ENCODE data around the gene ST3GAL5. TPM values are rescaled to one million over a fixed set of nuclear protein-coding genes. Genes with fewer than 3 reads are reported as not detected.

Gene ST3GAL5
- total and polyA plus RNA-seq, 2 experiments from 2014 or later: 3.2 to 7.9 TPM

- TF ChIP-seq ETS1 (IDR thresholded peaks at IDR 0.05): no peak
- TF ChIP-seq EZH2 (IDR thresholded peaks at IDR 0.05; ENCODE audit: low read depth, unreplicated experiment): no peak
- TF ChIP-seq ZNF331 (CRISPR knock-in tag; IDR thresholded peaks at IDR 0.05; ENCODE audit: low read depth): no peak
- no peak for TF ChIP-seq REST (IDR thresholded peaks at IDR 0.05; ENCODE audit: unreplicated experiment)
- TF ChIP-seq JUNB (IDR thresholded peaks at IDR 0.05; ENCODE audit: unreplicated experiment): no peak
- no peak for TF ChIP-seq CREB1 (CRISPR knock-in tag; IDR thresholded peaks at IDR 0.05; ENCODE audit: low read depth)
Measured at GRCh38 chr2:85907671-85908157, 18.9 kb upstream of the ST3GAL5 start (continued).

DNA sequence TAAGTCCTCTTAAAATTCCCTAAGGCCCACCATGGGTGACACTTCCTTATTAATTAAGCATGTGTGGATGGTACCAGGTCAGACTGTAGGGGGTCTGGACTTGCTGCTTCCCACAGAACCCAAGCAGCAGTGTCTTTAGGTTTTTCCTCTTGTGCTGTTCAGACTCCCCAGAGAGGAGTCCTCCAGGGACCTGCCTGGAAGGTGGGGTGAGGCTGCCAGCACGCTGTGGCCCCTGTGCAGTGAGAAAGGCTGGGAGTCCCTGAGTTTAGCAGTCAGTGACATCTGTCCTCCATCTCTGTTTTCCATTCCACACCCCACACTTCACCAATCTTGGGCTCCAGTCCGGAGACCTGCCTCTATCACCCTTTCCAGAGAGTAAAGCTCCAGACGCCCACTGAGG is 18.0 kb upstream of the ST3GAL5 start:
- H3K27me3 ChIP-seq (ENCODE audit: insufficient read depth): no peaks in the 10 kb centered on the region
- no peak overlapping the region for H3K4me3 ChIP-seq
- no peaks in the 10 kb centered on the region for H3K9me3 Mint-ChIP-seq
- no peak overlapping the region for H3K27ac Mint-ChIP-seq
- DNase-seq (ENCODE audit: low spot score): no peak
- no peaks in the 10 kb centered on the region for H3K79me2 ChIP-seq (replicated peaks; ENCODE audit: insufficient read depth)
- H3K4me2 ChIP-seq: no peak overlapping the region
- peaks cover 5% of the 10 kb centered on the region; the same call in 2 of the 3 replicates for H3K4me1 Mint-ChIP-seq
- H3K27me3 Mint-ChIP-seq (ENCODE audit: insufficient read depth, low read depth, poor library complexity): peaks cover 4% of the 10 kb centered on the region
- H3K36me3 ChIP-seq (ENCODE audit: insufficient read depth): no peaks in the 10 kb centered on the region
- H3K36me3 Mint-ChIP-seq (ENCODE audit: low read depth): no peaks in the 10 kb centered on the region
- no peak overlapping the region for H3K4me3 Mint-ChIP-seq
- H3K27ac ChIP-seq (ENCODE audit: low read depth): no peak overlapping the region
- H3K9me2 ChIP-seq (ENCODE audit: insufficient read depth): no peaks in the 10 kb centered on the region
- no peak for ATAC-seq
- H2AFZ ChIP-seq: no peak overlapping the region
- peaks cover 3% of the 10 kb centered on the region; the same call in 1 of the 2 replicates for H3K4me1 ChIP-seq (ENCODE audit: insufficient read depth)
- H4K20me1 ChIP-seq (replicated peaks; ENCODE audit: insufficient read depth): no peaks in the 10 kb centered on the region
- H3F3A ChIP-seq (replicated peaks; ENCODE audit: low read depth): no peaks in the 10 kb centered on the region
- no peak for TF ChIP-seq CREB1 (CRISPR knock-in tag; IDR thresholded peaks at IDR 0.05; ENCODE audit: low read depth)
- TF ChIP-seq, protein P1, sequence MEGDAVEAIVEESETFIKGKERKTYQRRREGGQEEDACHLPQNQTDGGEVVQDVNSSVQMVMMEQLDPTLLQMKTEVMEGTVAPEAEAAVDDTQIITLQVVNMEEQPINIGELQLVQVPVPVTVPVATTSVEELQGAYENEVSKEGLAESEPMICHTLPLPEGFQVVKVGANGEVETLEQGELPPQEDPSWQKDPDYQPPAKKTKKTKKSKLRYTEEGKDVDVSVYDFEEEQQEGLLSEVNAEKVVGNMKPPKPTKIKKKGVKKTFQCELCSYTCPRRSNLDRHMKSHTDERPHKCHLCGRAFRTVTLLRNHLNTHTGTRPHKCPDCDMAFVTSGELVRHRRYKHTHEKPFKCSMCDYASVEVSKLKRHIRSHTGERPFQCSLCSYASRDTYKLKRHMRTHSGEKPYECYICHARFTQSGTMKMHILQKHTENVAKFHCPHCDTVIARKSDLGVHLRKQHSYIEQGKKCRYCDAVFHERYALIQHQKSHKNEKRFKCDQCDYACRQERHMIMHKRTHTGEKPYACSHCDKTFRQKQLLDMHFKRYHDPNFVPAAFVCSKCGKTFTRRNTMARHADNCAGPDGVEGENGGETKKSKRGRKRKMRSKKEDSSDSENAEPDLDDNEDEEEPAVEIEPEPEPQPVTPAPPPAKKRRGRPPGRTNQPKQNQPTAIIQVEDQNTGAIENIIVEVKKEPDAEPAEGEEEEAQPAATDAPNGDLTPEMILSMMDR (conservative IDR thresholded peaks at IDR 0.05; ENCODE audit: low read depth in 2 of 2): no peak
- no peak for TF ChIP-seq JUNB (IDR thresholded peaks at IDR 0.05; ENCODE audit: unreplicated experiment)
- no peak for TF ChIP-seq NANOG (IDR thresholded peaks at IDR 0.05; ENCODE audit: borderline replicate concordance)
- TF ChIP-seq POLR2AphosphoS5 (IDR thresholded peaks at IDR 0.05; ENCODE audit: low read depth): no peak
- TF ChIP-seq, protein P2, sequence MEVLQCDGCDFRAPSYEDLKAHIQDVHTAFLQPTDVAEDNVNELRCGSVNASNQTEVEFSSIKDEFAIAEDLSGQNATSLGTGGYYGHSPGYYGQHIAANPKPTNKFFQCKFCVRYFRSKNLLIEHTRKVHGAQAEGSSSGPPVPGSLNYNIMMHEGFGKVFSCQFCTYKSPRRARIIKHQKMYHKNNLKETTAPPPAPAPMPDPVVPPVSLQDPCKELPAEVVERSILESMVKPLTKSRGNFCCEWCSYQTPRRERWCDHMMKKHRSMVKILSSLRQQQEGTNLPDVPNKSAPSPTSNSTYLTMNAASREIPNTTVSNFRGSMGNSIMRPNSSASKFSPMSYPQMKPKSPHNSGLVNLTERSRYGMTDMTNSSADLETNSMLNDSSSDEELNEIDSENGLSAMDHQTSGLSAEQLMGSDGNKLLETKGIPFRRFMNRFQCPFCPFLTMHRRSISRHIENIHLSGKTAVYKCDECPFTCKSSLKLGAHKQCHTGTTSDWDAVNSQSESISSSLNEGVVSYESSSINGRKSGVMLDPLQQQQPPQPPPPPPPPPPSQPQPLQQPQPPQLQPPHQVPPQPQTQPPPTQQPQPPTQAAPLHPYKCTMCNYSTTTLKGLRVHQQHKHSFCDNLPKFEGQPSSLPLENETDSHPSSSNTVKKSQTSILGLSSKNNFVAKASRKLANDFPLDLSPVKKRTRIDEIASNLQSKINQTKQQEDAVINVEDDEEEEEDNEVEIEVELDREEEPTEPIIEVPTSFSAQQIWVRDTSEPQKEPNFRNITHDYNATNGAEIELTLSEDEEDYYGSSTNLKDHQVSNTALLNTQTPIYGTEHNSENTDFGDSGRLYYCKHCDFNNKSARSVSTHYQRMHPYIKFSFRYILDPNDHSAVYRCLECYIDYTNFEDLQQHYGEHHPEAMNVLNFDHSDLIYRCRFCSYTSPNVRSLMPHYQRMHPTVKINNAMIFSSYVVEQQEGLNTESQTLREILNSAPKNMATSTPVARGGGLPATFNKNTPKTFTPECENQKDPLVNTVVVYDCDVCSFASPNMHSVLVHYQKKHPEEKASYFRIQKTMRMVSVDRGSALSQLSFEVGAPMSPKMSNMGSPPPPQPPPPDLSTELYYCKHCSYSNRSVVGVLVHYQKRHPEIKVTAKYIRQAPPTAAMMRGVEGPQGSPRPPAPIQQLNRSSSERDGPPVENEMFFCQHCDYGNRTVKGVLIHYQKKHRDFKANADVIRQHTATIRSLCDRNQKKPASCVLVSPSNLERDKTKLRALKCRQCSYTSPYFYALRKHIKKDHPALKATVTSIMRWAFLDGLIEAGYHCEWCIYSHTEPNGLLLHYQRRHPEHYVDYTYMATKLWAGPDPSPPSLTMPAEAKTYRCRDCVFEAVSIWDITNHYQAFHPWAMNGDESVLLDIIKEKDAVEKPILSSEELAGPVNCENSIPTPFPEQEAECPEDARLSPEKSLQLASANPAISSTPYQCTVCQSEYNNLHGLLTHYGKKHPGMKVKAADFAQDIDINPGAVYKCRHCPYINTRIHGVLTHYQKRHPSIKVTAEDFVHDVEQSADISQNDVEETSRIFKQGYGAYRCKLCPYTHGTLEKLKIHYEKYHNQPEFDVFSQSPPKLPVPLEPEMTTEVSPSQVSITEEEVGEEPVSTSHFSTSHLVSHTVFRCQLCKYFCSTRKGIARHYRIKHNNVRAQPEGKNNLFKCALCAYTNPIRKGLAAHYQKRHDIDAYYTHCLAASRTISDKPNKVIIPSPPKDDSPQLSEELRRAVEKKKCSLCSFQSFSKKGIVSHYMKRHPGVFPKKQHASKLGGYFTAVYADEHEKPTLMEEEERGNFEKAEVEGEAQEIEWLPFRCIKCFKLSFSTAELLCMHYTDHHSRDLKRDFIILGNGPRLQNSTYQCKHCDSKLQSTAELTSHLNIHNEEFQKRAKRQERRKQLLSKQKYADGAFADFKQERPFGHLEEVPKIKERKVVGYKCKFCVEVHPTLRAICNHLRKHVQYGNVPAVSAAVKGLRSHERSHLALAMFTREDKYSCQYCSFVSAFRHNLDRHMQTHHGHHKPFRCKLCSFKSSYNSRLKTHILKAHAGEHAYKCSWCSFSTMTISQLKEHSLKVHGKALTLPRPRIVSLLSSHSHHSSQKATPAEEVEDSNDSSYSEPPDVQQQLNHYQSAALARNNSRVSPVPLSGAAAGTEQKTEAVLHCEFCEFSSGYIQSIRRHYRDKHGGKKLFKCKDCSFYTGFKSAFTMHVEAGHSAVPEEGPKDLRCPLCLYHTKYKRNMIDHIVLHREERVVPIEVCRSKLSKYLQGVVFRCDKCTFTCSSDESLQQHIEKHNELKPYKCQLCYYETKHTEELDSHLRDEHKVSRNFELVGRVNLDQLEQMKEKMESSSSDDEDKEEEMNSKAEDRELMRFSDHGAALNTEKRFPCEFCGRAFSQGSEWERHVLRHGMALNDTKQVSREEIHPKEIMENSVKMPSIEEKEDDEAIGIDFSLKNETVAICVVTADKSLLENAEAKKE (CRISPR knock-in tag; IDR thresholded peaks at IDR 0.05): no peak
- TF ChIP-seq EZH2 (IDR thresholded peaks at IDR 0.05; ENCODE audit: low read depth, unreplicated experiment): no peak

Data from GM23338 (cell line).